EH (cell line): ENCODE results near the gene SAPCD2.
"Not testable (repeated sequence)": the region's sequence is repeated elsewhere in the genome, so short reads cannot be mapped to it uniquely, and the experiment has no call there.

Source experiments
- DNase-seq: peaks from one replicate; pipeline ENCODE4 v3.0.0-alpha.2; 2015; ENCODE audit warnings: low read depth

Gene SAPCD2

GRCh38 chr9:137064027-137064879 lies 6.1 kb downstream of the SAPCD2 start:
- peak; percentile 63 for DNase-seq

GRCh38 chr9:137063311-137064026 lies 6.9 kb downstream of the SAPCD2 start:
- no peak for DNase-seq

- DNase-seq: not testable (repeated sequence)
Observed at GRCh38 chr9:137062798-137063197, 7.6 kb downstream of the SAPCD2 start.

GRCh38 chr9:137062384-137062783 lies 8.0 kb downstream of the SAPCD2 start:
- no peak for DNase-seq

GRCh38 chr9:137058521-137059234 lies 11.7 kb downstream of the SAPCD2 start:
- DNase-seq: no peak

GRCh38 chr9:137057545-137057944 lies 12.8 kb downstream of the SAPCD2 start:
- DNase-seq: no peak

- no peak for DNase-seq
Observed at GRCh38 chr9:137056739-137057415, 13.5 kb downstream of the SAPCD2 start.

- DNase-seq: peak; percentile 82
Observed at GRCh38 chr9:137055385-137056364, 14.7 kb downstream of the SAPCD2 start.

GRCh38 chr9:137054932-137055384 lies 15.4 kb downstream of the SAPCD2 start:
- no peak for DNase-seq

- DNase-seq: no peak
Observed at GRCh38 chr9:137053944-137054931, 16.1 kb downstream of the SAPCD2 start, which contains the start of gene ENTPD2. ENTPD2 (minus strand) TSS chr9:137054061; CDS start chr9:137053997, 64 bp downstream.

GRCh38 chr9:137052998-137053943 lies 17.1 kb downstream of the SAPCD2 start:
- DNase-seq: no peak

- DNase-seq: no peak
Observed at GRCh38 chr9:137052293-137052692, 18.1 kb downstream of the SAPCD2 start.

- DNase-seq: no peak
Observed at GRCh38 chr9:137051145-137051724, 19.1 kb downstream of the SAPCD2 start.

GRCh38 chr9:137050570-137050969 lies 19.8 kb downstream of the SAPCD2 start:
- no peak for DNase-seq

GRCh38 chr9:137049544-137050449 lies 20.6 kb downstream of the SAPCD2 start:
- peak; percentile 51 for DNase-seq

GRCh38 chr9:137048655-137049543 lies 21.5 kb downstream of the SAPCD2 start:
- no peak for DNase-seq
